Measurements from ENCODE around the gene OGA.

GRCh38 chr10:101741938-101742337 is 76.3 kb downstream of the OGA start:
- no peak for TF ChIP-seq CTCF (IDR thresholded peaks at IDR 0.05; ENCODE audit: insufficient read depth, low read depth, low read length)
- no peak for TF ChIP-seq EZH2 (IDR thresholded peaks at IDR 0.05; ENCODE audit: insufficient read depth, low read length)
